PC-3 (cell line): Measurements from ENCODE around the gene IPO9. TPM values are rescaled to one million over a fixed set of nuclear protein-coding genes. Genes with fewer than 3 reads are reported as not detected.

Experiments used
- ATAC-seq: fragments of 200-7000 bp; cut with Tn5 transposase; 2 replicates; pipeline ENCODE4 v1.9.1; 2020; ENCODE audit warnings: mild to moderate bottlenecking, moderate library complexity
- BruUV-seq: library from RNA; stranded (reverse); fragments of 400-500 nt; replicated peaks from 2 replicates; lab custom pipeline; 2021; lab: Mats Ljungman, UMichigan
- CTCF ChIA-PET: fragments of 300-600 bp; sonication (Branson Sonifier 250); formaldehyde crosslinking; loops from one replicate; lab custom pipeline; 2022; ENCODE audit warnings: antibody characterized with exemption; lab: Charles Lee
- POLR2A ChIA-PET: fragments of 300-600 bp; sonication (Branson Sonifier 250); formaldehyde crosslinking; loops from one replicate; lab custom pipeline; 2022; ENCODE audit warnings: antibody characterized with exemption; ENCODE audit not compliant: unreplicated experiment; lab: Charles Lee
- DNase-seq: peaks from one replicate; pipeline ENCODE4 v3.0.0-alpha.2; 2015
- H2AFZ ChIP-seq: fragments of 300-600 bp; sonication (generic); 2 replicates; pipeline ENCODE4 v1.6.0; 2016; ENCODE audit warnings: antibody characterized with exemption, low read length
- H3F3A ChIP-seq: fragments of 300-600 bp; sonication (generic); one replicate; pipeline ENCODE4 v1.6.0; 2017; ENCODE audit warnings: antibody characterized with exemption, low read length, control low read depth, mild to moderate bottlenecking; ENCODE audit not compliant: unreplicated experiment
- H3K27ac ChIP-seq: fragments of 300-600 bp; sonication (generic); 2 replicates; pipeline ENCODE4 v1.5.1; 2016; ENCODE audit warnings: mild to moderate bottlenecking, low read length
- H3K27me3 ChIP-seq: fragments of 300-600 bp; sonication (generic); 2 replicates; pipeline ENCODE4 v1.6.1; 2016; ENCODE audit warnings: low read length, mixed read lengths
- H3K36me3 ChIP-seq: fragments of 300-600 bp; sonication (generic); 2 replicates; pipeline ENCODE4 v1.6.1; 2016; ENCODE audit warnings: low read depth, mixed run types, low read length, mixed read lengths
- H3K4me1 ChIP-seq: fragments of 300-600 bp; sonication (generic); 2 replicates; pipeline ENCODE4 v1.5.1; 2016; ENCODE audit warnings: low read length; ENCODE audit not compliant: insufficient read depth
- H3K4me2 ChIP-seq: fragments of 300-600 bp; sonication (generic); 2 replicates; pipeline ENCODE4 v1.6.0; 2016; ENCODE audit warnings: low read length
- H3K4me3 ChIP-seq: fragments of 300-600 bp; sonication (generic); 2 replicates; pipeline ENCODE4 v1.5.1; 2016; ENCODE audit warnings: mild to moderate bottlenecking, low read length, mixed read lengths
- H3K79me2 ChIP-seq: fragments of 300-600 bp; sonication (generic); 2 replicates; pipeline ENCODE4 v1.6.1; 2017; ENCODE audit warnings: low read length, mixed read lengths
- H3K9ac ChIP-seq: fragments of 300-600 bp; sonication (generic); 2 replicates; pipeline ENCODE4 v1.6.0; 2016; ENCODE audit warnings: mild to moderate bottlenecking, low read length
- H3K9me2 ChIP-seq: fragments of 300-600 bp; sonication (generic); replicated peaks from 2 replicates; pipeline ENCODE4 v1.6.1; 2016; ENCODE audit warnings: mixed run types, low read length, mixed read lengths
- H3K9me3 ChIP-seq: fragments of 300-600 bp; sonication (generic); 2 replicates; pipeline ENCODE4 v1.6.1; 2016; ENCODE audit warnings: low read length, mixed read lengths
- H4K20me1 ChIP-seq: fragments of 300-600 bp; sonication (generic); 2 replicates; pipeline ENCODE4 v1.6.1; 2016; ENCODE audit warnings: low read length, mixed read lengths
- CTCF ChIP-seq: fragments of 300-600 bp; sonication (generic); conservative IDR thresholded peaks from 2 replicates; pipeline ENCODE4 v1.5.1; 2017; ENCODE audit warnings: antibody characterized with exemption, low read depth, mild to moderate bottlenecking, low read length
- EZH2 ChIP-seq: fragments of 300-600 bp; sonication (generic); IDR thresholded peaks from one replicate; pipeline ENCODE4 v1.6.1; 2017; ENCODE audit warnings: antibody characterized with exemption, mild to moderate bottlenecking, low read length; ENCODE audit not compliant: unreplicated experiment
- EZH2phosphoT487 ChIP-seq: fragments of 300-600 bp; sonication (generic); IDR thresholded peaks from 2 replicates; pipeline ENCODE4 v1.6.1; 2018; ENCODE audit warnings: mild to moderate bottlenecking, antibody characterized with exemption, low read length, borderline replicate concordance
- intact Hi-C: fragments of 100-400 bp; cut with micrococcal nuclease; formaldehyde crosslinking; loops from 2 replicates; pipeline ENCODE4 v1.9.0; 2023
- total RNA-seq: library from RNA; depleted of rRNA; stranded (reverse); fragments of >200 nt; gene quantifications from 2 replicates; pipeline ENCODE4 v1.2.3, GENCODE V29; 2014

IPO9 gene
- total RNA-seq, 1 experiment from 2014 or later = 21.6 TPM

DNA sequence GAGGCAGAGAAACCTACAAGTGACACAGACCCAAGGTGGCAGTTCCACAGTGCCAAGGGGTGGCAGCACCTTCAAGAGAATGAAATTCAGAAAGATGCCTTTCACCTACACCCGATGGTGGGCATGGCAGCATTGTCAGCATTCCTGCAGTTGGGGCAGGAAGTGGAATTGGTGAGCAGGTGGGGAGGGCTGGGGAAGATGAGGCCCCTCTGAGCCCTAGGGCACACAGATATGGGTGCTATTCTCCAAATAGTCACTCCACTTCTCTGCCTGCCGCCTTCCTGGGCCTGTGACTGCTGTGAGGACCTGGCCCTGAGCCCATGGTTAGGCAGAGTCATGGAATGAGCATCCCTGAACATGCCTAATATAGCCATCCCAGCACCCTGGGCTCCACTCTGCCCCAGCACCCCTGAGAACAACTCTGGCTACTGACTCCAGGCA lies 68.0 kb downstream of the IPO9 start:
- Histone ChIP-seq H3K27me3 (no peaks in the 10 kb centered on the region), H3K4me3 (no peak overlapping the region), H3K9me2 (no peaks in the 10 kb centered on the region), H3K9ac (no peak overlapping the region), H3K4me1 (peaks cover 13% of the 10 kb centered on the region; the same call in 1 of the 2 replicates), H3F3A (no peaks in the 10 kb centered on the region), H3K36me3 (no peaks in the 10 kb centered on the region), H3K27ac (no peak overlapping the region), H3K9me3 (no peaks in the 10 kb centered on the region), H2AFZ (no peak overlapping the region), H3K4me2 (0 out of 2 replicates have a peak overlapping the region, but pooled peaks have one; percentile 14), H3K79me2 (no peaks in the 10 kb centered on the region), H4K20me1 (no peaks in the 10 kb centered on the region)
- ChIA-PET CTCF (interaction anchor here (0.6 to 1.7 kb wide), 3 partner anchors 41 to 75 kb away, joined by 3 to 12 read pairs (median 3); partner anchors contain the start of gene LMOD1), POLR2A (no interaction called here)
- peak; percentile 60 for ATAC-seq
- BruUV-seq = no TSS peak
- intact Hi-C loops = loop anchor here (1.0 to 5.0 kb wide), 2 partner anchors 35 to 75 kb away; no protein-coding TSS in a partner anchor
- DNase-seq = peak; percentile 45
- TF ChIP-seq CTCF = peak; percentile 25; the same call in 1 of the 2 replicates
- TF ChIP-seq EZH2 = no peak
- TF ChIP-seq EZH2phosphoT487 = no peak

DNA sequence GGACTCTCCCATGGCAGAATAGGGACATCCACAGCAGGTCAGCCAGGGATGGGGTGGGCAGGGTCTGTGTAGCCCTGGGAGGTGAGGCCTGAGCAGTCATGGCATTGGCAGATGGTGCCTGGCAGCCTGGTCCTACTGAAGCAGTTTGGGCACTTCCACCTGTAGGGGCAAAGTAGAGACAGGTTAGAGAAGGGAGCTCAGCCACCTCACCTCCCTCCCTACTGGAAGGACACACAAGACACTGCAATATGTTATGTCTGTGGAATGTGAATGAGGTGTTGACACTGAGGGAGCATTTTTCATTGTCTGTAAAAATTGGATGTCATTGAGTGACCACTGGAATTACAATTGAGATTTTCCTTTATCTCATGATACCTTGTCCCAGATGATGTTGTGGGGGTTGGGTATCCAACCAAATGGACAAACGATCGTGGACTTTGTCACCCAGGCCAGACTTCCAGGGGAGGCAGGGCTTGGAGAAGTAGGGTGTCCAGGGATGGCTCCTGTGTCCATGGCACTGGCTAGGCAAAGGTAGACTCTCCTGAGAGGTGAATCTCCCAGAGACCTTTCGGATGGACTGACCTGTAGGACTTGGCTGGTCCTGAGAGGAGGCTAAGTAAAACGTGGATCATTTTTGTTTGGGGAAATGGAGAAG lies 69.4 kb downstream of the IPO9 start:
- ATAC-seq (no peak), DNase-seq (no peak)
- H3K9me3 ChIP-seq = no peaks in the 10 kb centered on the region
- no peaks in the 10 kb centered on the region for H3F3A ChIP-seq
- H3K27me3 ChIP-seq = no peaks in the 10 kb centered on the region
- no peak overlapping the region for H3K4me3 ChIP-seq
- no peaks in the 10 kb centered on the region for H3K79me2 ChIP-seq
- ChIA-PET POLR2A (interaction anchor here (0.8 kb wide), 1 partner anchor 119 kb away, joined by 4 read pairs; no protein-coding TSS in a partner anchor), CTCF (no interaction called here)
- no peak overlapping the region for H3K4me2 ChIP-seq
- H3K9ac ChIP-seq = no peak overlapping the region
- peaks cover 13% of the 10 kb centered on the region; the same call in 1 of the 2 replicates for H3K4me1 ChIP-seq
- no peaks in the 10 kb centered on the region for H3K36me3 ChIP-seq
- no peak overlapping the region for H2AFZ ChIP-seq
- no peaks in the 10 kb centered on the region for H3K9me2 ChIP-seq
- no peaks in the 10 kb centered on the region for H4K20me1 ChIP-seq
- intact Hi-C loops = loop anchor here (5.0 kb wide), 1 partner anchor 34 kb away; no protein-coding TSS in a partner anchor
- no peak for TF ChIP-seq EZH2phosphoT487
- no peak for TF ChIP-seq EZH2
- no peak for TF ChIP-seq CTCF
- H3K27ac ChIP-seq = no peak overlapping the region
- BruUV-seq = no TSS peak

- no peaks in the 10 kb centered on the region for H3K9me2 ChIP-seq
- TF ChIP-seq CTCF (no peak), EZH2 (no peak), EZH2phosphoT487 (no peak)
- POLR2A ChIA-PET = no interaction called here
Observed at GRCh38 chr1:201898992-201899391, 70.0 kb downstream of the IPO9 start.

More at GRCh38 chr1:201898992-201899391, 70.0 kb downstream of the IPO9 start:
- no peaks in the 10 kb centered on the region for H3K27me3 ChIP-seq
- no peaks in the 10 kb centered on the region for H3K36me3 ChIP-seq
- H2AFZ ChIP-seq = no peak overlapping the region
- no peak for DNase-seq
- H3K79me2 ChIP-seq = no peaks in the 10 kb centered on the region
- H3K4me1 ChIP-seq = peaks cover 13% of the 10 kb centered on the region; the same call in 1 of the 2 replicates
- H3K9ac ChIP-seq = no peak overlapping the region
- no peaks in the 10 kb centered on the region for H3F3A ChIP-seq
- H3K4me3 ChIP-seq = no peak overlapping the region
- CTCF ChIA-PET = no interaction called here
- no peak for ATAC-seq
- intact Hi-C loops = loop anchor here (5.0 kb wide), 1 partner anchor 33 kb away; no protein-coding TSS in a partner anchor
- H3K4me2 ChIP-seq = no peak overlapping the region
- H3K9me3 ChIP-seq = no peaks in the 10 kb centered on the region
- no TSS peak for BruUV-seq
- H4K20me1 ChIP-seq = no peaks in the 10 kb centered on the region
- H3K27ac ChIP-seq = no peak overlapping the region
